Fibroblast of peridontal ligament (primary cell): ENCODE measurements around the gene LINC00237.

Experiments used
- DNase-seq: peaks from one replicate; pipeline ENCODE4 v3.0.0-alpha.2; 2010; ENCODE audit errors: extremely low read depth

LINC00237 gene

DNA sequence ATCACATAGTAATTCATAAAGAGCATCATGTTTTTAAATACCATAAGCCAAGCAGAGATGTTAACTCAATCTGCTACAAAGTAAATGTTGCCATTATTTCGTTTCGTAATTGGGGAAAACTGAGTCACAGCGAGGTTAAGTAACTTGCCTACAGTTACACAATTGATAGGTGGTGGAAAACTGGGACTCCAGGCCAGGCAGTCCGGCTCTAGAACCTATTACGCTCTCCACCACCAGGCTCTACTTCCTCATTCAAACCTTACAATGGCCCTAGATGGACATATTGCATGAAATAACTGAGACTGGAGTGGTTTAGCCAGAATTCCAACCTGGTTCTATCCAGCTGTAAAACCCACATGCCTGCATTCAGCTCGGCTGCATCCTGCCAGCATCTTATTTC, 58.2 kb downstream of the LINC00237 start:
- no peak for DNase-seq

GRCh38 chr20:21046413-21047070, 59.6 kb downstream of the LINC00237 start:
- DNase-seq, result no peak
